Panc1 (cell line): ENCODE measurements around the gene TIAM2.

Experiments
- TF ChIP-seq, protein P1 (sequence below): fragments of 450-650 bp; IDR thresholded peaks from 2 replicates; pipeline ENCODE4 v1.5.1; 2017; ENCODE audit warnings: mild to moderate bottlenecking
- TF ChIP-seq, protein P2 (sequence below), 2 experiments: IDR thresholded peaks; 2 replicates each; pipeline ENCODE4 v1.6.1; 2011 to 2012; ENCODE audit warnings: low read depth in 2 of 2, control low read depth in 1 of 2, low read length in 1 of 2, mild to moderate bottlenecking in 1 of 2, moderate library complexity in 1 of 2; ENCODE audit not compliant: insufficient read depth in 1 of 2

DNA sequence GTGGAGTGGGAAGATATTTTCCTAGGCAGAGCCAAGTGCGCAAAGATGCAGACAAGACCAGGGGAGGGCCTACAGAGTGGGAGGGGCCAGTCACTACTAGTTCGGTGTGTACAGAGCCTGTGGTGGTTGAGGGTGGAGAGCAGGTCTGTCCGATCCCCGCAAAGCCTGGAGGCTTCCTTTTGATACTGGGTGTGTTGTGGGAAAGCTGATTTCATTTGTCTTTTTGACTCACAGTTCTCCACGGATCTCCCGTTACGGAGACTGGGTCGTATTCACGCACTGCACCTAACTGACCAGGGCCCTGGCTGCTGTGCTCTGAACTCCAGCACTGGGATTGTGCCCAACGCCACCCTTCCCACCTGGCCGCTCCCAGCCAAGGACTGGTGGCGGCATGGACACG lies 1.4 kb upstream of the TIAM2 start:
- TF ChIP-seq, protein P1, sequence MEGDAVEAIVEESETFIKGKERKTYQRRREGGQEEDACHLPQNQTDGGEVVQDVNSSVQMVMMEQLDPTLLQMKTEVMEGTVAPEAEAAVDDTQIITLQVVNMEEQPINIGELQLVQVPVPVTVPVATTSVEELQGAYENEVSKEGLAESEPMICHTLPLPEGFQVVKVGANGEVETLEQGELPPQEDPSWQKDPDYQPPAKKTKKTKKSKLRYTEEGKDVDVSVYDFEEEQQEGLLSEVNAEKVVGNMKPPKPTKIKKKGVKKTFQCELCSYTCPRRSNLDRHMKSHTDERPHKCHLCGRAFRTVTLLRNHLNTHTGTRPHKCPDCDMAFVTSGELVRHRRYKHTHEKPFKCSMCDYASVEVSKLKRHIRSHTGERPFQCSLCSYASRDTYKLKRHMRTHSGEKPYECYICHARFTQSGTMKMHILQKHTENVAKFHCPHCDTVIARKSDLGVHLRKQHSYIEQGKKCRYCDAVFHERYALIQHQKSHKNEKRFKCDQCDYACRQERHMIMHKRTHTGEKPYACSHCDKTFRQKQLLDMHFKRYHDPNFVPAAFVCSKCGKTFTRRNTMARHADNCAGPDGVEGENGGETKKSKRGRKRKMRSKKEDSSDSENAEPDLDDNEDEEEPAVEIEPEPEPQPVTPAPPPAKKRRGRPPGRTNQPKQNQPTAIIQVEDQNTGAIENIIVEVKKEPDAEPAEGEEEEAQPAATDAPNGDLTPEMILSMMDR, result no peak
- TF ChIP-seq, protein P2, sequence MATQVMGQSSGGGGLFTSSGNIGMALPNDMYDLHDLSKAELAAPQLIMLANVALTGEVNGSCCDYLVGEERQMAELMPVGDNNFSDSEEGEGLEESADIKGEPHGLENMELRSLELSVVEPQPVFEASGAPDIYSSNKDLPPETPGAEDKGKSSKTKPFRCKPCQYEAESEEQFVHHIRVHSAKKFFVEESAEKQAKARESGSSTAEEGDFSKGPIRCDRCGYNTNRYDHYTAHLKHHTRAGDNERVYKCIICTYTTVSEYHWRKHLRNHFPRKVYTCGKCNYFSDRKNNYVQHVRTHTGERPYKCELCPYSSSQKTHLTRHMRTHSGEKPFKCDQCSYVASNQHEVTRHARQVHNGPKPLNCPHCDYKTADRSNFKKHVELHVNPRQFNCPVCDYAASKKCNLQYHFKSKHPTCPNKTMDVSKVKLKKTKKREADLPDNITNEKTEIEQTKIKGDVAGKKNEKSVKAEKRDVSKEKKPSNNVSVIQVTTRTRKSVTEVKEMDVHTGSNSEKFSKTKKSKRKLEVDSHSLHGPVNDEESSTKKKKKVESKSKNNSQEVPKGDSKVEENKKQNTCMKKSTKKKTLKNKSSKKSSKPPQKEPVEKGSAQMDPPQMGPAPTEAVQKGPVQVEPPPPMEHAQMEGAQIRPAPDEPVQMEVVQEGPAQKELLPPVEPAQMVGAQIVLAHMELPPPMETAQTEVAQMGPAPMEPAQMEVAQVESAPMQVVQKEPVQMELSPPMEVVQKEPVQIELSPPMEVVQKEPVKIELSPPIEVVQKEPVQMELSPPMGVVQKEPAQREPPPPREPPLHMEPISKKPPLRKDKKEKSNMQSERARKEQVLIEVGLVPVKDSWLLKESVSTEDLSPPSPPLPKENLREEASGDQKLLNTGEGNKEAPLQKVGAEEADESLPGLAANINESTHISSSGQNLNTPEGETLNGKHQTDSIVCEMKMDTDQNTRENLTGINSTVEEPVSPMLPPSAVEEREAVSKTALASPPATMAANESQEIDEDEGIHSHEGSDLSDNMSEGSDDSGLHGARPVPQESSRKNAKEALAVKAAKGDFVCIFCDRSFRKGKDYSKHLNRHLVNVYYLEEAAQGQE (IDR thresholded peaks at IDR 0.05; ENCODE audit: insufficient read depth in 1 of 2, low read depth in 2 of 2, low read length in 1 of 2), result no peak
